Astrocyte (in vitro differentiated cells and primary cell): ENCODE results near the gene CDH13. TPM values are rescaled to one million over a fixed set of nuclear protein-coding genes. Genes with fewer than 3 reads are reported as not detected.

Source experiments
- DNase-seq: peaks from one replicate; pipeline ENCODE4 v3.0.0-alpha.2; 2010; ENCODE audit warnings: low read depth
- FAIRE-seq: peaks from 2 replicates; lab custom pipeline; 2011; peaks lifted over from hg19 to GRCh38; lab: Jason Lieb, UNC
- H2AFZ ChIP-seq: 2 replicates; pipeline ENCODE4 v1.6.0; 2012; ENCODE audit warnings: low read depth, low read length, inconsistent platforms
- H3K27ac ChIP-seq: 2 replicates; pipeline ENCODE4 v1.5.1; 2011; ENCODE audit warnings: low read depth, low read length, inconsistent platforms
- H3K27me3 ChIP-seq: 2 replicates; pipeline ENCODE4 v1.6.0; 2011; ENCODE audit warnings: low read length, inconsistent platforms; ENCODE audit not compliant: insufficient read depth
- H3K36me3 ChIP-seq: 2 replicates; pipeline ENCODE4 v1.5.1; 2011; ENCODE audit warnings: low read length, inconsistent platforms; ENCODE audit not compliant: insufficient read depth
- H3K4me1 ChIP-seq: 2 replicates; pipeline ENCODE4 v1.5.1; 2011; ENCODE audit warnings: low read length, inconsistent platforms; ENCODE audit not compliant: insufficient read depth
- H3K4me2 ChIP-seq: 2 replicates; pipeline ENCODE4 v1.6.0; 2012; ENCODE audit warnings: low read length, inconsistent platforms
- H3K4me3 ChIP-seq: 2 replicates; pipeline ENCODE4 v1.5.1; 2011; ENCODE audit warnings: low read depth, mild to moderate bottlenecking, low read length, inconsistent platforms; ENCODE audit not compliant: insufficient read depth
- H3K79me2 ChIP-seq: 2 replicates; pipeline ENCODE4 v1.6.0; 2012; ENCODE audit warnings: mild to moderate bottlenecking, low read length, inconsistent platforms; ENCODE audit not compliant: insufficient read depth
- H3K9ac ChIP-seq: 2 replicates; pipeline ENCODE4 v1.6.0; 2012; ENCODE audit warnings: mild to moderate bottlenecking, low read length, inconsistent platforms
- H3K9me3 ChIP-seq: 2 replicates; pipeline ENCODE4 v1.5.1; 2012; ENCODE audit warnings: low read depth, mild to moderate bottlenecking, low read length, inconsistent platforms; ENCODE audit not compliant: insufficient read depth
- H4K20me1 ChIP-seq: 2 replicates; pipeline ENCODE4 v1.6.0; 2012; ENCODE audit warnings: low read length, inconsistent platforms; ENCODE audit not compliant: insufficient read depth
- H3K27ac Mint-ChIP-seq: one replicate; pipeline ENCODE4 v1.8.0; 2021; ENCODE audit warnings: mild to moderate bottlenecking, mixed read lengths; ENCODE audit not compliant: unreplicated experiment
- H3K27me3 Mint-ChIP-seq: one replicate; pipeline ENCODE4 v1.8.0; 2021; ENCODE audit warnings: low read depth, mixed read lengths; ENCODE audit not compliant: unreplicated experiment
- H3K36me3 Mint-ChIP-seq: one replicate; pipeline ENCODE4 v1.8.0; 2021; ENCODE audit warnings: low read depth, mixed read lengths; ENCODE audit not compliant: unreplicated experiment
- H3K4me1 Mint-ChIP-seq: one replicate; pipeline ENCODE4 v1.8.0; 2021; ENCODE audit warnings: low read depth, mixed read lengths; ENCODE audit not compliant: unreplicated experiment
- H3K4me3 Mint-ChIP-seq: one replicate; pipeline ENCODE4 v1.8.0; 2021; ENCODE audit warnings: mild to moderate bottlenecking, moderate library complexity, mixed read lengths; ENCODE audit not compliant: unreplicated experiment
- H3K9me3 Mint-ChIP-seq: one replicate; pipeline ENCODE4 v1.8.0; 2021; ENCODE audit warnings: mild to moderate bottlenecking, mixed read lengths; ENCODE audit not compliant: unreplicated experiment
- EZH2 ChIP-seq: IDR thresholded peaks from 2 replicates; pipeline ENCODE4 v1.6.1; 2012; ENCODE audit warnings: mild to moderate bottlenecking, low read length, inconsistent platforms; ENCODE audit not compliant: insufficient read depth
- total RNA-seq: library from RNA; stranded (reverse); gene quantifications from 2 replicates; pipeline ENCODE4 v1.2.1, GENCODE V29; 2021
- TF ChIP-seq, protein P1 (sequence below): IDR thresholded peaks from 2 replicates; pipeline ENCODE4 v1.5.1; 2011; ENCODE audit warnings: low read depth, mild to moderate bottlenecking, inconsistent platforms, low read length, moderate library complexity; ENCODE audit not compliant: insufficient read depth

CDH13 gene
- total RNA-seq, 1 donor from 2014 or later = 41.7 TPM

GRCh38 chr16:83794860-83795554, 1168.2 kb downstream of the CDH13 start:
- TF ChIP-seq, protein P1, sequence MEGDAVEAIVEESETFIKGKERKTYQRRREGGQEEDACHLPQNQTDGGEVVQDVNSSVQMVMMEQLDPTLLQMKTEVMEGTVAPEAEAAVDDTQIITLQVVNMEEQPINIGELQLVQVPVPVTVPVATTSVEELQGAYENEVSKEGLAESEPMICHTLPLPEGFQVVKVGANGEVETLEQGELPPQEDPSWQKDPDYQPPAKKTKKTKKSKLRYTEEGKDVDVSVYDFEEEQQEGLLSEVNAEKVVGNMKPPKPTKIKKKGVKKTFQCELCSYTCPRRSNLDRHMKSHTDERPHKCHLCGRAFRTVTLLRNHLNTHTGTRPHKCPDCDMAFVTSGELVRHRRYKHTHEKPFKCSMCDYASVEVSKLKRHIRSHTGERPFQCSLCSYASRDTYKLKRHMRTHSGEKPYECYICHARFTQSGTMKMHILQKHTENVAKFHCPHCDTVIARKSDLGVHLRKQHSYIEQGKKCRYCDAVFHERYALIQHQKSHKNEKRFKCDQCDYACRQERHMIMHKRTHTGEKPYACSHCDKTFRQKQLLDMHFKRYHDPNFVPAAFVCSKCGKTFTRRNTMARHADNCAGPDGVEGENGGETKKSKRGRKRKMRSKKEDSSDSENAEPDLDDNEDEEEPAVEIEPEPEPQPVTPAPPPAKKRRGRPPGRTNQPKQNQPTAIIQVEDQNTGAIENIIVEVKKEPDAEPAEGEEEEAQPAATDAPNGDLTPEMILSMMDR = no peak
- TF ChIP-seq EZH2 = no peak
- no peak overlapping the region for H3K4me3 ChIP-seq
- H3K79me2 ChIP-seq = no peaks in the 10 kb centered on the region
- Mint-ChIP-seq H3K9me3 (peaks cover 5% of the 10 kb centered on the region), H3K4me3 (no peak overlapping the region), H3K27ac (no peak overlapping the region), H3K27me3 (peaks cover 11% of the 10 kb centered on the region), H3K4me1 (no peaks in the 10 kb centered on the region), H3K36me3 (no peaks in the 10 kb centered on the region)
- no peaks in the 10 kb centered on the region for H3K36me3 ChIP-seq
- no peak overlapping the region for H3K4me2 ChIP-seq
- no peak overlapping the region for H3K27ac ChIP-seq
- H3K27me3 ChIP-seq = no peaks in the 10 kb centered on the region
- H3K9me3 ChIP-seq = no peaks in the 10 kb centered on the region
- no peak overlapping the region for H2AFZ ChIP-seq
- H3K4me1 ChIP-seq = no peaks in the 10 kb centered on the region
- no peaks in the 10 kb centered on the region for H4K20me1 ChIP-seq
- no peak overlapping the region for H3K9ac ChIP-seq
- FAIRE-seq = no peak
- DNase-seq = no peak

DNA sequence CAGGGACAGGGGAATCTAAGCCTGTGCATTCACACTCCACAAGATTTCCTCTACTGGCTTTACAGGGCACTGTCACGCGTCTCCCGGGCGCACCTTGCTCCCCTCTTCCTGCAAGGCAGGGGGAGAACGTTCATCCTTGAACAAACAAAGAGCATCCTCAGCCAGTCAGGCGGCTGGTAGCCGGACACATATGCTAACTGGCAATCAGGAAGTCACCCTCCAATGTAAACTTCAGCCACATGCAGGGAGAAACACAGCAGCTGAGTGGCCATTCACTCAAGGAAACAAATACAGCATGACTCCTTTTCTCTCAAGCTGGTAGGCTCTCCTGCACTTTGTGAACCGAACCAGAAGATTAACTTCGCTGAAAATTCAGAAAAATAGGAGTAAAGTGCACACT, 1170.2 kb downstream of the CDH13 start:
- TF ChIP-seq EZH2 = no peak
- TF ChIP-seq, protein P1 = no peak
- peaks cover 5% of the 10 kb centered on the region for H3K9me3 Mint-ChIP-seq

GRCh38 chr16:83799336-83799735, 1172.6 kb downstream of the CDH13 start:
- DNase-seq (no peak), FAIRE-seq (no peak)
- Histone ChIP-seq H3K79me2 (no peaks in the 10 kb centered on the region), H3K9me3 (no peaks in the 10 kb centered on the region), H3K27ac (no peak overlapping the region), H3K36me3 (no peaks in the 10 kb centered on the region), H2AFZ (no peak overlapping the region), H3K9ac (no peak overlapping the region), H3K4me3 (no peak overlapping the region), H3K27me3 (no peaks in the 10 kb centered on the region), H3K4me1 (peaks cover 3% of the 10 kb centered on the region), H4K20me1 (no peaks in the 10 kb centered on the region), H3K4me2 (no peak overlapping the region)
- H3K4me1 Mint-ChIP-seq = no peaks in the 10 kb centered on the region
- H3K9me3 Mint-ChIP-seq = no peaks in the 10 kb centered on the region
- TF ChIP-seq, protein P1 = no peak
- no peak for TF ChIP-seq EZH2
- H3K4me3 Mint-ChIP-seq = no peak overlapping the region
- no peaks in the 10 kb centered on the region for H3K36me3 Mint-ChIP-seq
- no peak overlapping the region for H3K27ac Mint-ChIP-seq
- peaks cover 11% of the 10 kb centered on the region for H3K27me3 Mint-ChIP-seq

More for the DNA sequence above, 1170.2 kb downstream of the CDH13 start:
- H3K27ac Mint-ChIP-seq = no peak overlapping the region
- no peaks in the 10 kb centered on the region for H3K9me3 ChIP-seq
- no peak overlapping the region for H2AFZ ChIP-seq
- no peak overlapping the region for H3K9ac ChIP-seq
- H3K79me2 ChIP-seq = no peaks in the 10 kb centered on the region
- no peak overlapping the region for H3K27ac ChIP-seq
- peaks cover 11% of the 10 kb centered on the region for H3K27me3 Mint-ChIP-seq
- H3K4me3 Mint-ChIP-seq = no peak overlapping the region
- no peaks in the 10 kb centered on the region for H3K36me3 ChIP-seq
- H3K4me2 ChIP-seq = no peak overlapping the region
- FAIRE-seq (no peak), DNase-seq (no peak)
- no peaks in the 10 kb centered on the region for H3K27me3 ChIP-seq
- H3K4me3 ChIP-seq = no peak overlapping the region
- no peaks in the 10 kb centered on the region for H3K4me1 ChIP-seq
- H3K36me3 Mint-ChIP-seq = no peaks in the 10 kb centered on the region
- H3K4me1 Mint-ChIP-seq = no peaks in the 10 kb centered on the region
- H4K20me1 ChIP-seq = no peaks in the 10 kb centered on the region
